ENCODE measurements around the gene TEPSIN.

Gene TEPSIN

DNA sequence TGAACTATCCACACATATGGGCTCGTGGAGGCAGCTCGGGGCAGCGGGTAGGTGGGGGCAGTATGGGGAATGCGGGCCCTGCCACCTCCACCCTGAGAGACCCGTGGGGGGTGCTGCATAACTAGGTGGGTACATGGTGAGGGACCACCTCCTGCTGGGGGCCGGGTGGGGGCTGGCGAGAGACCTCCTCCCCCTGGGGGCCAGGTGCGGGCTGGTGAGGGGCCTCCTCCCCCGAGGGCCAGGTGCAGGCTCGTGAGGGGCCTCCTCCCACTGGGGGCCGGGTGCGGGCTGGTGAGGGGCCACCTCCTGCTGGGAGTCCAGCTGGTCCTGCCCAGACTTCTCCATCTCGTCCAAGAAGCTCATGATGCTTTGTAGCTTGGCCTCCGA, 41.5 kb downstream of the TEPSIN start:
- DNase-seq (ENCODE audit: low spot score) = no peak

DNA sequence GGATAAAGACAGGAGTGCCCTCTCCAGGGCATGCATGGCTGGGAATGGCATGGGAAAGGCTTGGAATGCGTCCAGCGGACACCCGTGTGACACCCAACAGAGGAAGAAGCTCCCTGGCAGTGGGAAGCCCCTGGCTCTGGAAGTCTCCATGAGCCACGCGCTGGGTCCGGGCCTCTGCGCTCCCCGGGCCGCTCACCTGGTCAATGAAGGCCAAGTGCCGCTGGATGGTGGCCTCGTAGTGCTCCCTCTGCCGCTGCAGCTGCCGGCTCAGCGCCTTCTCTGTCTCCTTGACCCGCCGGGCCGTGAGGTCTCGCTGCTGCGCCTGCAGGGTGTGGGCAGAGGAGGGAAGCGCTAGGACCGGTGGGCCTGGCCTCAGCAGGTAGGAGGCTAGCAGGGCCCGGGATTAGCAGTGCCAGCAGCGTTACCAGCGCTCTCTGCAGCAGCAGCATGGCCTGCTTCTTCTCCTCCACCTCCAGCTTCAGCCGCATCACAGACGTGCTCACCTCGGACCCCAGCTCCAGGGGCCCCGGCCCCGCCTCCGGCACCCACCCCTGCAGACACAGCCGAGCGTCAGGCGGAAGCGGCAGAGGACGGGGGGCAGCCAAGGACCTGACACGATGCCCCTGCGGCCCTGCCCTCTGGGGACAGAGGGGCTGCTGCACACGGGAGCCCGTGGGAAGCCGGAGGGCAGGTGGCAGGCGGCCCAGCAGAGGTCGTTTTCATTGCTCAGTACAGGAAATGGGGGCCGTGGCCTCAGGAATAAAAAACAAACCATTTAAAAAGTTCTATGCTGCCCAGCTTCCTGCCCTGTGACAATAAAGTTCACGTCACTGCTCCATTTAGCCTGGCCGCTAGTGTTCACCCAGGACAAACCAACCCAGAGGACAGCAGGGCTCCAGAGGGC, 42.1 kb downstream of the TEPSIN start:
- DNase-seq (ENCODE audit: low spot score) = no peak

GRCh38 chr17:81195941-81196495, 42.8 kb downstream of the TEPSIN start:
- DNase-seq (ENCODE audit: low spot score) = no peak

GRCh38 chr17:81194941-81195901, 43.6 kb downstream of the TEPSIN start:
- DNase-seq (ENCODE audit: low spot score) = no peak

DNA sequence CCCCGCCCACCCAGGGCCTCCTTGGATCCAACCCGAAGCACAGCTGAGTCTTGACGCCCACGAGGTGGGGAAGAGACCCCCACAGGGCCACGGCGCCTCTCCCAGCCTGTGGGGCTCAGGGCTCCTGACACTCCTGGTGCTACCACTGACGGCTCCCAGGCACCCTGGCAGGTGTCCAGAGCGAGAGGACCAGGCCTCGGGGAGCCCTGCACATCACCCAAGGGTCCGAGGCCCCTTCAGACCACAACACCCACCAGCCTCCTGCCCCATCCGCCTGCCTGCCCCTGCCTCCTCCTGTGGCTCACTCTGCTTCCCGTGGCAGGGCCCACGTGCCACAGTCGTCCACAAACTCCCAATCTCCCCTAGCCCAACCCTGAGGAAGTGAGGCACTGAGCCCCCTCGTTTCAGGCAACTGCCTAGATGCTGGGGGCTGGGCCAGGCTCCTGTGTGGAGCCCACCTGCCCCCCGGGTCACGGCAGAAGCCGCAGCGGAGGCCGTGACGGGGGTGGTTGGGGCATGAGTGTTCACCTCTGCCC, 44.6 kb downstream of the TEPSIN start:
- no peak for DNase-seq (ENCODE audit: low spot score)

DNA sequence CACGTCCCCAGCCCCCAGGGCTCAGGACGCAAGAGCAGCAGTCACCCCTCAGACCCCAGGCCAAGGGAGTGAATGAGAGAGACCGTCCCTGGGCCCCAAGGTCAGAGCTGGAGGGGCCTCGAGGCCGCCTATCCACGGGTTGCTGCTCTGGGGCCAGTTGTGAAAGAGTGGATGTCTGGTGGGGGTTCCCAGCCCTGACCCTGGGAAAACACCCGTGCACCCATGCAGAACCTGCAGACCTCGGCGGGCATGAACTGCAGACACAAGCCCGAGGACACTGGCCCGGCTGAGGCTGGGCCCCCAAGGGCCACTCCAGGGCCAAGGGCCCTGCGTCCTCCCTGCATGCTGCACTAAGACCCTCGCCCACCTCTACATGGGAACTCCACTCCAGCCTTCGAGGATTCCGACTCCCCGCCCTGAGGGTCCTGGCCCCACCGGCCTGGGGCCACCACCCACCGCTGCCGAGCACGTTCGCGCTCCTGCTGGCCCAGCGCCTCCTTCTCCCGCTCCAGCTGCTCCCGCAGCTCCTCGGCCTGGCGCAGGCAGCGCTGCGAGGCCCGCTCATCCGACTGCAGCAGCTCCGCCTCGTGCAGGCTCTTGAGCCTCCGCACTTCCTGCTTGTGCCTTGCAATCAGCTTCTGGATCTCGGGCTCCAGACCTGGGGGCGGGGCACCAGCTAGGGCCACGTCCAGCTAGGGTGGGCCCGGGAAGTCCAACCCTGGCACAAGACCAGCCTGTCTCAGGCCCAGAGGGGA, 45.2 kb downstream of the TEPSIN start:
- no peak for DNase-seq (ENCODE audit: low spot score)

DNA sequence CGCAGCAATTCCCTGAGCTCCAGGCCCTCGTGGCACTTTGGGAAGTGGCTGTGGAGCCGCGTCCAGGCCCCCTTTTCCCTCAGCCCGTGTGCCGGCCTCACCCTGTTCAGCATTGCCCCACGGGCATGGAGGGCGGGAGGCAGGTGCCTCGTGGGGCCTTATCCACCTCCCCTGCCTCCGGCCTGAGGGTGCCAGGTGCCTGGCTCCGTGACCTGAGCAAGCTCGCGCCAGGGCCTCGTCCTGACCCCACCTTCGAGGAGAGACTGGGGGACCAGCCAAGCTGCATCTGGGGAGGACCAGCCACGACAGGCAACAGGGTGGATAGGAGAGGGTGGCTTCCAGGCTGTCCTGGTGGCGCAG, 45.8 kb downstream of the TEPSIN start:
- no peak for DNase-seq (ENCODE audit: low spot score)

- DNase-seq (ENCODE audit: low spot score) = no peak
Measured at GRCh38 chr17:81192386-81193050, 46.3 kb downstream of the TEPSIN start.

- no peak for DNase-seq (ENCODE audit: low spot score)
Measured at GRCh38 chr17:81191646-81192045, 47.2 kb downstream of the TEPSIN start.

GRCh38 chr17:81191116-81191515, 47.7 kb downstream of the TEPSIN start:
- no peak for DNase-seq (ENCODE audit: low spot score)

GRCh38 chr17:81190591-81190990, 48.3 kb downstream of the TEPSIN start:
- DNase-seq (ENCODE audit: low spot score) = no peak

- peak; percentile 70 for DNase-seq (ENCODE audit: low spot score)
Measured at GRCh38 chr17:81189670-81190530, 49.0 kb downstream of the TEPSIN start.

DNA sequence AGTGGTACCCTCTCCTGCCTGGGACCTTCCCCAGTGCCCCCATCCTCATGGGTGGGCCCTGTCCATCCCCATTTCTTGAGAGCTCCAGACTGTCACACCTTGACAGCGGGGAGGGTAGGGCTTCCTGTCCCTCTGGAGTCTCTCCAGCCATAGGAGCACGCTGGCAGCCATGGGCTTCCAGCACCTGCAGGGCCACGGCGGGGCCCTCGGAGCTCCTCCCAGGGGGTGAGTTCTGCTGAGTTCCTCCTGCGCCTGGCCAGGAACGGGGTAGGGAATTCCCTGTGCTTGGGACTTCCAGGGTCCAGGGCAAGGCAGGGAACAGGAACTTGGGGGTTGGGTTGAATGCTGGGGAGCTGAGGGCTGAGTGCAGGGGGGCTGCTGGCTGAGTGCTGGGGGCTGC, 49.8 kb downstream of the TEPSIN start:
- DNase-seq (ENCODE audit: low spot score) = no peak

DNA sequence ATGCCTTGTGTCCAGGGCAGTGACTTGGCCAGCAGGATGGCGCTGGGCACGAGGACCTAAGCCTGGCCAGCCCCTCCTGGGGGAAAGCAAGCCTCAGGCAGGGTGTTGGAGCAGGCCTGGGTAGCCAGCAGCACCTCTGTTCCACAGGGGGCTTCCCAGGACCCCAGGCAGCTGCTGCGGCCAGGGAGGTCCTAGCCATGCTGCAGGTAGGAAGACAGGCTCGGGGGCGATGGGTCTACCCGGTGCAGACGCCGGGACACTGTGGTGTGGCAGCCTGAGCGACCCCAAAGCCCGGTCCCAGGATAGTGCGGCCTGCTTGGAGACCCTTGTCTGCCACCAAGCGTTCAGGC, 50.4 kb downstream of the TEPSIN start:
- no peak for DNase-seq (ENCODE audit: low spot score)

GRCh38 chr17:81187586-81188490, 51.0 kb downstream of the TEPSIN start:
- DNase-seq (ENCODE audit: low spot score) = no peak

DNA sequence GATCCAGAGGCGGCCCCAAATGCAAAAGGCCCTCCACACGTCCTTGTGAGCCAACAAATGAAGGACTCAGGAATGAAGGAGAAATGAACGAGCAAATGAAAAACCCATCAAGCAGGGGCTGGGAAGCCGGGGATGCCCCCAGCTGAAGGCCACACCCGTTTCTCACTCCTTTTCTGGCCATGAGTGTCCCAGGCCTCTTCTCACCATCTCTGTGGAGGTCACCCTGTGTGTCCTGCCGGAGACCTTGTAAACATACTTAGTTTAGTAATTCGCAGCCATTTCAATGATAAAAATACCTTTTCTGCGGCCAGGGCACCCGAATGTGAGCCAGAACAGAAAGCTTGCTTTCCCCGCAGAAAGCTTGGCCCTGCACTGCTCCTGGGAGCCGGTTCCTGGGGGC, 51.7 kb downstream of the TEPSIN start:
- no peak for DNase-seq (ENCODE audit: low spot score)

- no peak for DNase-seq (ENCODE audit: low spot score)
Measured at GRCh38 chr17:81186203-81186602, 52.7 kb downstream of the TEPSIN start.

DNA sequence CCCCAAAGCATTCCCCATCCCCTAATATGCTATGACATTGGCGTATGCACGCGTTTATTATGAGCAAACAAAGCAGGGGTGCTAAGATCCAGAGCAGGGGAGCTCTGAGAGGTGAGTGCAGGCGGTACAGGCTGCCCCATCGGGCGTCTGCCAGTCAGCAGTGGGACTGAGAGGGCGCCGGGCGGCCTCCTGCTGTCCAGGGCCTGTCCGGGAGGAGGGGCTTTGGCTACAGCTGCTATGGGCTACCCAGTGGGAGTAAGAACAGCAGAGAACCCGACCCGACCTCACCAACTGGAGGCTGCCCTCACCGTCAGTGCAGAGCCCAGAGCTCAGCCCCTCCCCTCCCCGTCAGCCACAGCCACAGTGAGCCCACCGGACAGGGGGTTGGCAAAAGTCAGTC, 54.3 kb downstream of the TEPSIN start:
- DNase-seq (ENCODE audit: low spot score) = no peak

DNA sequence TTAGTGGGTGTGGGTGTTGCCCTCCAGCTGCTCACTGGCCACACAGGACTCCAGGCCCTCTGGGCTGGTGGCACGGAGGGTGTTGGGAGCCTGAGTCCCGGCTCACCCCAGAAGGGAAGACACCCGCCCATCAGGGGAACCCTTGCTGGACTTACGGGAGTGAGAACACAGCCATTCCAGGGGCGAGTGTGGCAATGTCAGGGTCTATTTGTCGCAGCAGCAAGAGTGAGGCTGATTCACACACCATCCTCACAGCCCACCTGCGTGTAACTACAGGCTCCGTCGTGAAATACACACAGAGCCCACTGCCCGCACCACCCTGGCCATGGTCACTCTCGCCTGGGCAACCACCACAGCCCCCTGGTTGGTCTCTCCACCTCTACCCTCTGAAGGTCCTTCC, 55.0 kb downstream of the TEPSIN start:
- DNase-seq (ENCODE audit: low spot score) = no peak

All from HuH-7.5 (cell line).